ENCODE measurements around the gene FAM228B.
"Not testable (repeated sequence)": the region's sequence is repeated elsewhere in the genome, so short reads cannot be mapped to it uniquely, and the experiment has no call there.

- not testable (repeated sequence) for TF ChIP-seq CTCF, POLR2AphosphoS5, POLR2A, EP300 (IDR thresholded peaks at IDR 0.05)
Observed at GRCh38 chr2:24109431-24109830, 13.8 kb upstream of the FAM228B start.
